Inflammatory macrophage treated with lipopolysaccharide for 4 hours (primary cell): ENCODE measurements around the gene SDR42E2.
A peak's percentile ranks its signal among the peaks of the same experiment; 100 is the strongest.
"Not testable (repeated sequence)": the region's sequence is repeated elsewhere in the genome, so short reads cannot be mapped to it uniquely, and the experiment has no call there.

Experiments
- DNase-seq: peaks from one replicate; pipeline ENCODE4 v3.0.0-alpha.2; 2020

The SDR42E2 gene

DNA sequence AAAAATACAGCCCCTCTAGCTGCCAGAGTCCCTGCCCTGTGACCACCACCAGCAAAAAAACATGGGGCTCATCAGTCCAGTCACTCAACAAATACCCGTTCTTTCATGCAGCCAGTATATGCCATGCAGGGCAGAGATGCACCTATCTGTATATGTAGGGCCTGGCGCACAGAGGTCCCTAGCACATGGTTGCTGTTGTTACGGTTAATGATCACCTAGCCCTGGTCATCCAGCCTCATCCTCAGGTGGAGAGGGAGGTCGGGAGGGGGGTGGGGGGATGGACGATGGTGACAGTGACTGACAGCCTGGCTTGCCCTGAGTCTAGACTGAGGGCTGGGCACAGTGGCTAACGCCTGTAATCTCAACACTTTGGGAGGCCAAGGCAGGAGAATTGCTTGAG, 1.5 kb downstream of the SDR42E2 start:
- DNase-seq, result no peak

DNA sequence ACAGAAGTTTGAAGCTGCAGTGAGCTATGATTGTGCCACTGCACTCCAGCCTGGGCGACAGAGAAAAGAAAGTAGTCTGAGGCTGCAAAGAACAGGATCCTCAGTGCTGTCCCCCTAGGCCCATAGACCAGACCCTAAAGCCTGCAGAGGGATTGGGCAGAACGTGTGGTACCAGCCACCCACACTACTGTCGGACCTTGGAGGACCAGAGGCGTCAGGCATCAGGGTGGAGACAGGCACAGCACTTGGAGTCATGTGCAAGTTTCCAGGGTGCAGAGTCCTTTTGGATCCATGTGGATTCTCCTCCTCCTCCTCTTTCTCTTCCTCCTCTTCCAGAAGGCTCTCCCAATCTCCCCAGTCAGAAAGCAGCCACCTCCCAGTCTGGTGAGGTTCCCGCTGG, 2.2 kb downstream of the SDR42E2 start:
- no peak for DNase-seq

DNA sequence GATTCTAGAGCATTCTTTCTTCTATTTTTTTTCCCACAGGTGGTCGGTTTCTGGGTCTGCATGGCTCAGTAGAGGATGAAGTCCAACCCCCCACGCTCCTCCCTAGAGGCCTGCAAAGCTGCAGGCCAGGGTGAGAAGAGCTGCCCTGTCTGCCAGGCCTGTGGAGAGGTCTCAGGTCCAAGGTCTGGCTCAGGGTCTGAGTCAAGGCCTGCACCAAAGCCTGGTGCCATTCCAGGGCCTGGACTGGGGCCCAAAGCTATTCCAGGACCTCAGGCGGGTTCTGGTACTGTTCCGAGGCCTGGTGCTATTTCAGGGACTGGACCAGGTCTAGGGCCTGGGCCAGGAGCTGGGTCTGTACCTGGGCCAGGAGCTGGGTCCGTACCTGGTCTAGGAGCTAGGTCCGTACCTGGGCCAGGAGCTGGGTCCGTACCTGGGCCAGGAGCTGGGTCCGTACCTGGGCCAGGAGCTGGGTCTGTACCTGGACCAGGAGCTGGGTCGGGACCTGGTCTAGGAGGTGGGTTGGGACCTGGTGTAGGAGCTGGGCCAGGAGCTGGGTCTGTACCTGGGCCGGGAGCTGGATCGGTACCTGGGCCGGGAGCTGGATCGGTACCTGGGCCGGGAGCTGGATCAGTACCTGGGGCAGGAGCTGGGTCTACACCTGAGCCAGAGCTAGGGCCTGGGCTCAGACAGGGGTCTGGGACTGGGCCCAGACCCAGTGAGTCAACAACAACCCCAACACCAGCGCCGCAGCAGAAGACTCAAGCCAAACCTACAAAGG, 3.4 kb downstream of the SDR42E2 start:
- DNase-seq, result no peak

DNA sequence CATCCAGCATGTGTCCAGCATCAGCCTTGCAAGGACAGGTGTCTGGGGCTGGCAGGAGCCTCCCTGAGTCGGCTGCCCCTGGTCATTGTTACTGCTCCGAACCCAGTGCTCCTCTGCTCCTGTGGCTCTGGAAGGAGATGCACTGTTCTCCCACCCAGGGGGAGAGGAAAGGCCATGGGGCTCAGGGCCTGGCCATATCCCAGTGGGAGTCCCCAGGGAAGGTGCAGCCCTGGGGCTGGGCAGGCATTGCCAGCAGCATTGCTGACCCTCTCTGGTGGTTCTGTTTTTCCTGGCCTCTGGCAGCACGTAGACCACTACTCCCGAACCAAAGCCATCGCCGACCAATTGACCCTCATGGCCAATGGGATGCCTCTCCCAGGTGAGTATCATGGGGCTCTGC, 9.6 kb downstream of the SDR42E2 start:
- DNase-seq, result no peak

DNA sequence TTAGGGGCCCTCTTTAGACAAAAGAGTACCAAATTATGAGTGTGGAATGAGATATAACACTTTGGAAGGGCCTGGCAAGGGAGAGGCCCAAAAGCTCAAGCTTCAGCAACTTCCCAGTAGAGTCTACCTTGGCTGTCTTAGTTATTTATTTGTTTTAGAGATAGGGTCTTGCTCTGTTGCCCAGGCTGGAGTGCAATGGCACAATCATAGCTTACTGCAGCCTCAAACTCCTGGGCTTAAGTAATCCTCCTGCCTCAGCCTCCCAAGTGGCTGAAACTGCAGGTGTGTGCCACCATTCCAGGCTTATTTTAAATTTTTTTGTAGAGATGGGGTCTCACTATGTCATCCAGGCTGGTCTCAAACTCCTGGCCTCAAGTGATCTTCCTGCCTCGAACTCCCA, 10.3 kb downstream of the SDR42E2 start:
- not testable (repeated sequence) for DNase-seq

DNA sequence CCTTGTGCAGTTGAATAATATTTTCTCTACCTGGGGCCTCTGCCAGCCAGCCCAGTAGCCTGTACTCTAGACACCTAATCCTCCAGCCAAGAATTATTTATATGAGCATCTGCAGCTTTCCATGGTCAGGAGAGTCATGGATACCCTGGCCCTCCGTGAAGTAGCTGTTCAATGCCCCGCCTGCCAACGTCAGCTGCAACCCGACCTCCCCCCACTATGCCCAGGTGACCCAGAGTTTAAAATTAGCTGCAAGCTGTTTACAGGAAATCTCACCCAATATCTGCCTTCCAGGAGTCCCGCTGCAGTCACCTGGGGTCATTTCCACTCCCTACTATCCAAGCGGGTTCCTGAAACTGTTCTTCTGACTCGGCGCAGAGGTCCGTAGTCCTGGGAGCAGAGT, 12.3 kb downstream of the SDR42E2 start:
- DNase-seq, result no peak

DNA sequence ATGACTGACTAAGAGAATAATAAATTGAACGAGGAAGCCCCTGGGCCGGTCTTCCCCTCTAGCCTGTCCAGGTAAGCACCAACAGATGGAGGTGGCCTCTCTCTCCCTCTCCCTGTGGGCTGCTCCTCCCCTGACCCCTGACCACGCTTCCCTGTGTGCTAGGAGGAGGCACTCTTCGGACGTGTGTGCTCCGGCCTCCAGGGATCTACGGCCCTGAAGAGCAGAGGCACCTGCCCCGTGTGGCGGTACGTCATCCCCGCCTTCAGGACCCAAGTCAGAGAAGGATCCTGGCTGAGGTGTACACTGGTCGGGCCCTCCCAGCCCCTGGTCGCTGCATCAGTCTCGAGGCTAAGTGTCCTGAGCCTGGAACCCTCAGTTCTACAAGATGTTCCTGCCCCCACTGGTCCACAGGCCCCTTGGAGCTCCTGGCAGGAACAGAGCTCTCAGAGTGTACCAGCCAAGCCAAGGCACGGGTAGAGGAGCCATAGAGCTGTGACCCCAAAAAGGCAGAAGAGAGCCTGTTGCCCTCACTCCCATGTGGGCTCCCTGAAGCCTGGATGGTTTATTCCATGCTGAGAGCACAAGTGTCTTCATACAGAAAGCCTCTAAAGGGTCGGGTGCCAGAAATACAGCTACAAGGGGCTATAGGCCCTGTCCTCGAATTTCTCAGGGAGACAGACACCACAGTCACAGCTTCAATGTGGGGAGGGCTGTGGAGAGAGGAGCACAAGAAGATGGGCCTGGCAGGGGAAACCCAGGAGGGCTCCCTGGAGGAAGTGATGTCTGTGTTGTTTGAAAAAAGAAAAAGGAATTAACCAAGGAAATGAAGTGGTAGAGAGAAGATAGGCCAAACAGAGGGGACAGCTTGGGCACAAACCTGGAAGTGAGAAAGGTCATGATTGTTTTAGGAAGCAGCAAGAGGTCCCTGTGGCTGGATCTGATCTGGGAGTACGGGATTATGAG, 15.9 kb downstream of the SDR42E2 start:
- no peak for DNase-seq

DNA sequence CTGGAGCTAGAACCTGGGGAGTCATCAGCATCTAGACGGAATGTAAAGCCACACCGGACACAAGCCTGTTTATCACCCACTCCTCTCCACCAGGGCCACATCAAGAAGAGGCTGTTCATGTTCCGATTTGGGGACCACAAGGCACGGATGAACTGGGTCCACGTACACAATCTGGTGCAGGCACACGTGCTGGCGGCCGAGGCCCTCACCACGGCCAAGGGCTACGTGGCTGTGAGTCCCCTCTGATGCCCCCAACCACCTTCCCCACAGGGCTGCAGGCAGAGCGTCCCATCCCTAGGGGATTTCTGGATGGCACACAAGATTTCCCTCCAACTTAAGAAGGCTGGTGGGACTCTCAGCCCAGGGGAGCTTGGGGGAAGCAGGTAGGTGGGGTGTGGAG, 19.1 kb downstream of the SDR42E2 start:
- DNase-seq, result no peak

DNA sequence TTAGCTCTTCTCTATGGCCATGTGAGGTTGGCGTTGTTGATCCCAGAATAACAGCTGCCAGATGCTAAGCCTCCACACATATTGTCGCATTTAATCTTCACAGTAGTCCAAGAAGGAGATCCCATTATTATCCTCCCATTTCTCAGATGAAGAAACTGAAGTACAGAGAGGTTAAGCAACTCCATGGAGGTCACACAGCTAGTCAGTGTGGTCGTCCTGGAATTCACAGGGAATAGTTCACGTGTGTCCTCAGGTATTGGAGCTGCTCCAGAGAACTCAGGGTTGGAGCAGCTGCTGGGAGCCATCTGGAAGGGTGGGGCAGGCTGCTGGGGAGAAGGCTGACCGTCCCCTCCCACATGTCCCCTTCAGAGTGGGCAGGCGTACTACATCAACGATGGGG, 19.5 kb downstream of the SDR42E2 start:
- DNase-seq, result no peak

DNA sequence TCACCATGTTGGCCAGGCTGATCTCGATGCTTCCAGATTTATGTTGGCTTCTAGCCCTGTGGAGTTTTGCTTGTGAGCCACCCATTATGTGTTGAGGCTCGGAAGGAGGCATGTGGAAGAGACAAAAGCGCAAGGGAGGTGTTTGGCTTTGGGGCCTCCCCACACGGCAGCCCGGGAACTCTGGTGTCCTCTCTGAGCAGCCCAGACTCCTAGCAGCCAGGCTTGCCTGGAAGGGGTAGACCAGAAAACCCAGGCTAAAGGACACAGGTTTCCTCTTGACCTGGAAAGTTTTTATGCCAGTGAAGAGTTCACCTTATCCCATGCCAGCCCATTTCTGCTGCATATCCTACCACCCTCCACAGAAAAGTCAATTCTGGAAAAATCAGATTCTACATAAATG, 21.0 kb downstream of the SDR42E2 start:
- no peak for DNase-seq

DNA sequence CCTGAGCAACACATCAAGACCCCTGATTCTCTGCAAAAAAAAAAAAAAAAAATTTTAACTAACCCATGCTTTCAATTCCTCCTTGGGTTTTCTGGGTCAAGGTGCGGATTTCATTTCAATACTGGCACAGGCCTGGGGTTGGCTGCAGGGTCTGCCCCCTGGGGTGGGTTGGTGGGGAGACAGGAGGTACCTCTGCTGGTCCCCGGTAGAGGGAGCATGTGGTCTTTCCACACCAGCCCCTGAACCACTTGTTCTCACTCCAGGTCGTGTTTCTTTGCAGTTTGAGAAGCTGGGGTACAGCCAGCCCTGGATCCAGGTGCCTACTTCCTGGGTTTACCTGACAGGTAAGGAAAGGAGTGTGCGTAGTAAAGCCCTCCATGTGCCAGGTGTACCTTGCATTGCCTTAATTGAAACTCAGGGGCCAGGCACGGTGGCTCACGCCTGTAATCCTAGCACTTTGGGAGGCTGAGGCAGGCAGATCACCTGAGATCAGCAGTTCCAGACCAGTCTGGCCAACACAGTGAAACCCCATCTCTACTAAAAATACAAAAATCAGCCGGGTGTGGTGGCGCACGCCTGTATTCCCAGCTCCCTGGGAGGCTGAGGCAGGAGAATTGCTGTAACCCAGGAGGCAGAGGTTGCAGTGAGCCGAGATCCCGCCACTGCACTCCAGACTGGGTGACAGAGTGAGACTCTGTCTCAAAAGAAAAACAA, 21.8 kb downstream of the SDR42E2 start:
- no peak for DNase-seq

DNA sequence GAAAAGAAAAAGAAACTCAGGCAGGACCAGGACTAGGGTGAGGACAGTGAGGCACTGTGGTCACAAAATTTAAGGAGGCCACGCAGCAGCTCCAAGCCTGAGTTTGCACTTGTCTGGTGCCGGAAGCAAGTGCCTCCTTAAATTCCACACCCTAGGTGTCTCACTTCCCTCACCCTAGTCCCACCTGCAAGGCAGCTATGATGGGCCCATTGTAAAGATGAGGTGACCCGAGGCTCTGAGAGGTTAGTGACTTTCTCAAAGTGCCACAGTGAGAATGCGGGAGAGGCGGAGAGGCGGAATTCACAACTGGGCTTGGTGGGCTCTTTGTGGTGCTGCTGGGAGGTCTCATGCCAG, 22.3 kb downstream of the SDR42E2 start:
- no peak for DNase-seq

DNA sequence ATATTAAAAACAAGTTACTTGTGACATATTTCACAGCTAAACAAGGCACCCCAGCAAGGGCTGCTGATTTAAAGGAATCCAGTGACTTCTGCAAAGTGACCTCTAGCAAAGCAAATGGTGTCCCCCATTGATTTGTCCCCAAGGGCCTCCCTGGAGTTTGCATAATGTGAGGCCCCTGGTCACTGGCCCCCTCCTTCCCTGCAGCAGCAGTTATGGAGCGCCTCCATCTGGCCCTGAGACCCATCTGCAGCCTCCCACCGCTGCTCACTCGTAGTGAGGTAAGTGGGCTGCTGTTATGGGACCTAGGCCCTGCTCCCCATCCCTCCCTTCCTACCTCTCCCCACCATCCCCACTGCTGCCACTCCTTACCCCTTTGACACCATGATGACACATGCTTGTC, 24.2 kb downstream of the SDR42E2 start:
- DNase-seq, result no peak

DNA sequence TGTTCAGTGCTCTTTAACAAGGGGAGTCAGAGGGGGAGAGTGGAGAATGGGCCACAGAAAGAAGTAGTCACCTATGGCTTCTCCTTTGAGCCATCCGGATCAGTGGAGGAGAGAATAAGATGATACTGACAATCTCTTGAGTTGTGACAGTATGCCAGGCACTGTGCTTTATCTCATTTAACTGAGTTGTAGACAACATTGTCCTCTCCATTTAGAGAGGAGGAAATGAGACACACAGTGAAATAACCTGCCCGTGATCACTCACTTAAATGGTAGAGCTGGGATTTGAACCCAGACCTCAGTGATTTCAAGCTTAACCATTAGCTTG, 25.9 kb downstream of the SDR42E2 start:
- DNase-seq, result no peak

DNA sequence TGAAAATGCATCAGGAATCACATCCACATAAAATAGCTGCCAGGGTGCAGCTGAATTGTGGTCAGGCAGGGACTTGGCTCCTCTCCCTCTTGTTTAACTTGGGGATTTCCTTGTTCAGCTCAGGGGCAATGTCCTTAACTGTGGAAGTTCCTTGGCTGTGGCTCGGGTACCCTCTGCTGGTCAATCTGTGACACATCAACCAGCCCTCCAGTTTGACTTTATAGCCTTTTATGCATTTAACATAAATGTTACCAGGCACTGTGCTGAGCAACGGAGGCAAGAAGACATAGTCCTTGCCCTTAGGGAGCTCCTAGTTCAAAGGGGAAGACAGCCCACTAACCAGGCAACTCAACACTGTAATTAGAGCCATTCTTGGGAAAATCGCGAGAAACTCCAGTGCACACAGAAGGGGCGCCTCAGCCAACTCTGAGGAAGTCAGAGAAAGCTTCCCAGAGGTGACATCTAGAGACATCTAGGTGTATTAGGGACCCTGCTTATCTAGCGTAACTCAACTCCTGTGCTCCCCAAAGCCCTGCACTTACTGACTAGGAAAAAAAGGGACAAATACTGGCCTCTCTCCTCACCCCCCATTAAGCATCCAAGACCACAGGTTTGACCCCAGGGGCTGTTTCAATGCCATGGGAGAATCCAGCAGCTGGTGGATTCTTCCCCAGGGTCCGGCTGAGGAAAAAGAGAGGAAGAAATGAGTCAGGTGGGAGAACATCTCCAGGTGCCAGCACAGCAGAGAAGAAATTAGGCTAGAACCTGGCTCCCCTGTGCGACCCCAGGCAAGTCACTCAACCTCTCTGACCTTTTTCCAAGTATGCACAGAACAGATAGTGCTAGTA, 26.5 kb downstream of the SDR42E2 start:
- peak; percentile 87 for DNase-seq

DNA sequence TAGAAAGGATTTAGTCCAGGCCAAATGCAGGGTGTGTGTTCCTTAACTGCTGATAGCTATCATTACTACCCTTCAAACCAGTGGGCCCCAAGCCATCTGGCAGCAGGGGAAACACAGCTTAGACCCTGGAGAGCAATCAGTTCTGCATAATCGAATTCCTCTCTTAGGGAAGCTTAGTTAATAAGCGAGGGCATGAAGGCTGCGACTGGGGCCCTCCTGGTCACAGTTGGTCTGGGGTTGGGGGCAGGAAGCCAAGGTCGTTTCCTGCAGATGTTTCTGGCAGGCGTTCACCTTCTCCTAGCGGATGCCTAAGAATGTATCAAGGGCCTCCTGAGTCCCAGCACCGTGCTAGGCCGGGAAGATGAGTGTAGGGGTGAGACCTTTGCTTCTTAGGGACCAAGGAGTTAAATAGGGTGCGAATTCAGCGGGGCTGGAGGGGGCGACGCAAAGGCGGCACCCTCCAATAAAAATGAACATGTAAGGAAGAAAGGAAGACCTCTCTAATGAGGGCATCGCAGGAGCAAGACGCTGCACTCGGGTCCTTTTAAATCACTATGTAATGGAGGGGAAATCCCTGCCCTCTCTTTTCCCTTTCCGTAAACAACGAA, 27.3 kb downstream of the SDR42E2 start:
- DNase-seq, result peak; percentile 62

DNA sequence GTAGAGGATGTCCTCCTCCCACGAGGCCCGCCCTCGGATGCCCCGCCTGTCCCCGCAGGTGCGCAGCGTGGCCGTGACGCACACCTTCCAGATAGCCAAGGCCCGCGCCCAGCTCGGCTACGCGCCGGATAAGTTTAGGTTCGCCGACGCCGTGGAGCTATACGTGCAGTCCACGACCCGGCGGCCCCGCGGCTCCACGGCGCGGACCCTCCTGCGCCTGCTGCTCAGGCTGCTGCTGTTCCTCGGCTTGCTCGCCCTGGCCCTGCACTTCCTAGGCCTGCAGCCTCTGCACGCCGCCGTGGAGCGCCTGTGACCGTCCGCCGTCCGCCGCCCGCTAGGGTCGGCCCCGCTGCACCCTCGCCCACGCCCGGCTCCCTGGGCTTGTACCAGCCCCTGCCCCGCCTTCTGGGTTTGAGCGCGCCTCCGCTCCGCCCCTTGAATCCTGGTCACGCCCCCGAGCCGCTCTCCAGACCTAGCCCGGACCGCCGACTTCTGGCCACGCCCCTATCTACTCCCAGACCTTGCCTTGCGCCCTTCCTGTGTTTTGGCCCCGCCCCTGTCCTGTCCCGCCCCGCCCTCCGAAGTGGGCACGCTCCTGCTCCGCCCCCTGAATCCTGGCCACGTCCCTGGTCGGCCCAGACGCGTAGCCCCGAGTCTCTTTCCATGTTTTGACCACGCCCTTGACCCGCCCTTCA, 27.9 kb downstream of the SDR42E2 start:
- peak; percentile 99 for DNase-seq

DNA sequence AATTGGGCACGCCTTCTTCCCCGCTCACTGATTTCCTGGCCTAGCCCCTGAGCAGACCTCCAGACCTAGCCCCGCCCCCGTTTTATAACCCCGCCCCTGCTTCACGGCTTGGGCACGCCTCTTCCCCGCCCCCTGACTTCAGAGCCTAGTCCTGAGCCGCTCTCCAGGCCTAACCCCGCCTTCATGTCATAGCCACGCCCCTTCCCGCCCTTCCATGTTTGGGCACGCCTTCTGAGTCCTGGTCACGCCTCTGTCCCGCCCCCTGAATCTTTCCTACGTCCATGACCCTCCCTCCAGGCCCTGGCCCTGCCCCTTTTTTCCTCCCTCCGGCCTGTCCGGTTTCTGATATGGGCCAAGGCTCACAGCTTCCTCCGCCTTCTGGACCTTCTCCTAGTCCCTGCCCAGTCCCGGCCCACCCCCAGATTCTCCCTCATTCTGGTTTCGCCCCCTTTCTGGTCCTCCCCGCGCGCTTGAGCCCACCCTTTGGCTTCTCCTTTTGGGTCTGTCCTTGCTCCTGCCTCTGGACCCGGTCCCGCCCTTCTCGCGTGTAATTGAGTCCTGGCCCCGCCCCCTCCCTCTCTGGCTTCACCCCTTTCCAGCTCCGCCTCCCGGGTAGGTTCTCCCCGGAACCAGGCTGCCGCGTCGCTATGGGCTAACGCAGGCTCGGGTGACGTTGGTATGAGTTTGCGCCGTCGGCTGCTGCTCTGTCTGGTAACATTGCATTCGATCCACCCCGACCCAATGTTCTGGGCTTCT, 28.6 kb downstream of the SDR42E2 start:
- peak; percentile 99 for DNase-seq

DNA sequence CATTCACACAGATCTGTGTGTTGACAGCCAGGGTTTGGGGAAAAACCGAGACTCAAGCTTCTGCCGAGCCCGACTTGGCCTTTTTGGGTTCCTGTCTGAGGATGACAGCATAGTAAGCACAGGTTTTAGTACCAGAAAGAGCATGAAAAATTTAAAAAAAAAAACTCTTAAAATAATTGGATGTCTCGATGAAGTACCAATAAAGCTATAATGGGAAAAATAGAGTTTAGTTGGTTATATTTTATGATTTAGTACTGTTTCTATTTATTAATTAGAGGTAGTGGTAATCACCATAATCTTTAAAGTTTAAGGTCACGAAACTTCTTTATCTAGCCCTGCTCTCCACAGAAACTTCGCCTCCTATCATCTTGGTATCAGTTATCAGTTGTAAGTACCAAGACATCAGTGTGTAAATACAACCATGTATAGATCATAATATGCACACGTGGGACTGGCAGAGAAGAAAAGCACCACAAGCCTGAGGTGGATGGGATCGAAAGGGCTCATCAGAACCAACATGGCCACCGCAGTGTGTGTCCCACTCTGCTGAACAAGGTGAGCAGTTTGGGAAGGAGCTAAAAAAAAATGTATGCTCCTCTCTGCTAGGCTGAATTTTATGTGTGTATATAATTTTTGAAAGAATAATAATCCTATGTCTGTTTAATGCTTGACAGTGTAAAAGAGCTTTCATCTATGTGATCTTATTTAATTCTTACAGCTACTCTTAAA, 29.4 kb downstream of the SDR42E2 start:
- peak; percentile 31 for DNase-seq
